ENCODE results near the gene PACSIN2.

- TF ChIP-seq, protein P1, sequence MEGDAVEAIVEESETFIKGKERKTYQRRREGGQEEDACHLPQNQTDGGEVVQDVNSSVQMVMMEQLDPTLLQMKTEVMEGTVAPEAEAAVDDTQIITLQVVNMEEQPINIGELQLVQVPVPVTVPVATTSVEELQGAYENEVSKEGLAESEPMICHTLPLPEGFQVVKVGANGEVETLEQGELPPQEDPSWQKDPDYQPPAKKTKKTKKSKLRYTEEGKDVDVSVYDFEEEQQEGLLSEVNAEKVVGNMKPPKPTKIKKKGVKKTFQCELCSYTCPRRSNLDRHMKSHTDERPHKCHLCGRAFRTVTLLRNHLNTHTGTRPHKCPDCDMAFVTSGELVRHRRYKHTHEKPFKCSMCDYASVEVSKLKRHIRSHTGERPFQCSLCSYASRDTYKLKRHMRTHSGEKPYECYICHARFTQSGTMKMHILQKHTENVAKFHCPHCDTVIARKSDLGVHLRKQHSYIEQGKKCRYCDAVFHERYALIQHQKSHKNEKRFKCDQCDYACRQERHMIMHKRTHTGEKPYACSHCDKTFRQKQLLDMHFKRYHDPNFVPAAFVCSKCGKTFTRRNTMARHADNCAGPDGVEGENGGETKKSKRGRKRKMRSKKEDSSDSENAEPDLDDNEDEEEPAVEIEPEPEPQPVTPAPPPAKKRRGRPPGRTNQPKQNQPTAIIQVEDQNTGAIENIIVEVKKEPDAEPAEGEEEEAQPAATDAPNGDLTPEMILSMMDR (IDR thresholded peaks at IDR 0.05): no peak
- TF ChIP-seq EP300 (IDR thresholded peaks at IDR 0.05) (no peak), POLR2A (IDR thresholded peaks at IDR 0.05) (no peak)
These were observed 51.7 kb downstream of the PACSIN2 start for GRCh38 chr22:42963231-42963595.
